Measurements from ENCODE around the gene PAX1.

Gene PAX1

GRCh38 chr20:21725892-21726291 is 20.4 kb downstream of the PAX1 start:
- Histone ChIP-seq H3K27me3 (ENCODE audit: control insufficient read depth in 3 of 3, insufficient read depth in 3 of 3, low read depth in 1 of 3, low read length in 3 of 3) (no peaks in the 10 kb centered on the region), H2AFZ (ENCODE audit: low read length) (no peak overlapping the region), H3K79me1 (ENCODE audit: low read depth, low read length) (no peaks in the 10 kb centered on the region), H2BK12ac (ENCODE audit: low read length) (no peak overlapping the region), H4K91ac (ENCODE audit: low read depth, low read length, poor library complexity) (no peak overlapping the region), H2BK120ac (ENCODE audit: low read depth, low read length) (no peak overlapping the region), H3K4me2 (ENCODE audit: insufficient read depth, low read length, poor library complexity, severe bottlenecking) (no peak overlapping the region), H3K4me1 (ENCODE audit: control insufficient read depth in 2 of 2, insufficient read depth in 1 of 2, low read depth in 1 of 2, low read length in 2 of 2) (no peaks in the 10 kb centered on the region), H2BK5ac (ENCODE audit: low read length) (no peak overlapping the region), H3K36me3 (replicated peaks in 1 of 2; ENCODE audit: control insufficient read depth in 2 of 2, insufficient read depth in 2 of 2, low read length in 2 of 2) (no peaks in the 10 kb centered on the region), H3K27ac (replicated peaks; ENCODE audit: low read length) (no peak overlapping the region), H2BK15ac (ENCODE audit: low read length) (no peak overlapping the region), H3K14ac (ENCODE audit: low read length) (no peak overlapping the region), H3K23ac (ENCODE audit: low read depth, low read length, poor library complexity) (no peak overlapping the region), H3K9ac (ENCODE audit: low read depth, low read length, poor library complexity) (no peak overlapping the region), H3K4ac (ENCODE audit: low read length) (no peak overlapping the region), H3K4me3 (ENCODE audit: low read length in 2 of 2) (no peak overlapping the region), H3K9me3 (replicated peaks in 1 of 2; ENCODE audit: control insufficient read depth in 2 of 2, insufficient read depth in 1 of 2, low read depth in 1 of 2, low read length in 2 of 2) (no peaks in the 10 kb centered on the region), H3K18ac (ENCODE audit: low read length) (no peak overlapping the region), H2AK5ac (ENCODE audit: low read depth, low read length) (no peak overlapping the region), H4K8ac (ENCODE audit: low read depth, low read length) (no peak overlapping the region)
- WGBS, 2 donors (ENCODE audit: extremely low coverage in 2 of 2, insufficient read length in 2 of 2, insufficient replicate concordance in 1 of 2), result no CpG with 5 or more reads among the region's 2 CpGs
- DNase-seq (ENCODE audit: low spot score), result no peak

GRCh38 chr20:21729316-21729715 is 23.9 kb downstream of the PAX1 start:
- Histone ChIP-seq H3K4ac (ENCODE audit: low read length) (no peak overlapping the region), H3K27ac (replicated peaks; ENCODE audit: low read length) (no peak overlapping the region), H3K9ac (ENCODE audit: low read depth, low read length, poor library complexity) (no peak overlapping the region), H2AK5ac (ENCODE audit: low read depth, low read length) (peak overlapping the region; percentile 49), H3K4me3 (ENCODE audit: low read length in 2 of 2) (no peak overlapping the region), H4K91ac (ENCODE audit: low read depth, low read length, poor library complexity) (no peak overlapping the region), H2BK15ac (ENCODE audit: low read length) (no peak overlapping the region), H2BK12ac (ENCODE audit: low read length) (no peak overlapping the region), H3K23ac (ENCODE audit: low read depth, low read length, poor library complexity) (no peak overlapping the region), H3K4me2 (ENCODE audit: insufficient read depth, low read length, poor library complexity, severe bottlenecking) (no peak overlapping the region), H3K27me3 (ENCODE audit: control insufficient read depth in 3 of 3, insufficient read depth in 3 of 3, low read depth in 1 of 3, low read length in 3 of 3) (no peaks in the 10 kb centered on the region), H3K4me1 (ENCODE audit: control insufficient read depth in 2 of 2, insufficient read depth in 1 of 2, low read depth in 1 of 2, low read length in 2 of 2) (no peaks in the 10 kb centered on the region), H2AFZ (ENCODE audit: low read length) (no peak overlapping the region), H2BK120ac (ENCODE audit: low read depth, low read length) (no peak overlapping the region), H3K36me3 (replicated peaks in 1 of 2; ENCODE audit: control insufficient read depth in 2 of 2, insufficient read depth in 2 of 2, low read length in 2 of 2) (no peaks in the 10 kb centered on the region), H2BK5ac (ENCODE audit: low read length) (no peak overlapping the region), H4K8ac (ENCODE audit: low read depth, low read length) (no peak overlapping the region), H3K14ac (ENCODE audit: low read length) (no peak overlapping the region), H3K79me1 (ENCODE audit: low read depth, low read length) (no peaks in the 10 kb centered on the region), H3K9me3 (replicated peaks in 1 of 2; ENCODE audit: control insufficient read depth in 2 of 2, insufficient read depth in 1 of 2, low read depth in 1 of 2, low read length in 2 of 2) (no peaks in the 10 kb centered on the region), H3K18ac (ENCODE audit: low read length) (peak overlapping the region; percentile 78)
- no peak for DNase-seq (ENCODE audit: low spot score)
- no CpG with 5 or more reads among the region's 15 CpGs for WGBS, 2 donors (ENCODE audit: extremely low coverage in 2 of 2, insufficient read length in 2 of 2, insufficient replicate concordance in 1 of 2)

GRCh38 chr20:21739161-21739560 is 33.7 kb downstream of the PAX1 start:
- no peak overlapping the region for H3K4ac ChIP-seq (ENCODE audit: low read length)
- H4K91ac ChIP-seq (ENCODE audit: low read depth, low read length, poor library complexity), result no peak overlapping the region
- H2AK5ac ChIP-seq (ENCODE audit: low read depth, low read length), result no peak overlapping the region
- no peak overlapping the region for H2AFZ ChIP-seq (ENCODE audit: low read length)
- H3K18ac ChIP-seq (ENCODE audit: low read length), result no peak overlapping the region
- H2BK15ac ChIP-seq (ENCODE audit: low read length), result no peak overlapping the region
- no peak overlapping the region for H3K4me3 ChIP-seq (ENCODE audit: low read length in 2 of 2)
- H3K9ac ChIP-seq (ENCODE audit: low read depth, low read length, poor library complexity), result no peak overlapping the region
- H3K27me3 ChIP-seq (ENCODE audit: control insufficient read depth in 3 of 3, insufficient read depth in 3 of 3, low read depth in 1 of 3, low read length in 3 of 3), result no peaks in the 10 kb centered on the region
- no peak overlapping the region for H3K27ac ChIP-seq (replicated peaks; ENCODE audit: low read length)
- H3K23ac ChIP-seq (ENCODE audit: low read depth, low read length, poor library complexity), result no peak overlapping the region
- H3K4me2 ChIP-seq (ENCODE audit: insufficient read depth, low read length, poor library complexity, severe bottlenecking), result no peak overlapping the region
- H2BK120ac ChIP-seq (ENCODE audit: low read depth, low read length), result no peak overlapping the region
- H3K4me1 ChIP-seq (ENCODE audit: control insufficient read depth in 2 of 2, insufficient read depth in 1 of 2, low read depth in 1 of 2, low read length in 2 of 2), result no peaks in the 10 kb centered on the region
- no peak for DNase-seq (ENCODE audit: low spot score)
- no peak overlapping the region for H2BK12ac ChIP-seq (ENCODE audit: low read length)
- H3K36me3 ChIP-seq (replicated peaks in 1 of 2; ENCODE audit: control insufficient read depth in 2 of 2, insufficient read depth in 2 of 2, low read length in 2 of 2), result no peaks in the 10 kb centered on the region
- no CpG with 5 or more reads among the region's 3 CpGs for WGBS, 2 donors (ENCODE audit: extremely low coverage in 2 of 2, insufficient read length in 2 of 2, insufficient replicate concordance in 1 of 2)
- H3K9me3 ChIP-seq (replicated peaks in 1 of 2; ENCODE audit: control insufficient read depth in 2 of 2, insufficient read depth in 1 of 2, low read depth in 1 of 2, low read length in 2 of 2), result no peaks in the 10 kb centered on the region
- H3K79me1 ChIP-seq (ENCODE audit: low read depth, low read length), result no peaks in the 10 kb centered on the region
- no peak overlapping the region for H4K8ac ChIP-seq (ENCODE audit: low read depth, low read length)
- H3K14ac ChIP-seq (ENCODE audit: low read length), result peak overlapping the region; percentile 3
- H2BK5ac ChIP-seq (ENCODE audit: low read length), result no peak overlapping the region

GRCh38 chr20:21739682-21740081 is 34.2 kb downstream of the PAX1 start:
- Histone ChIP-seq H3K4ac (ENCODE audit: low read length) (no peak overlapping the region), H3K9ac (ENCODE audit: low read depth, low read length, poor library complexity) (no peak overlapping the region), H3K4me3 (ENCODE audit: low read length in 2 of 2) (no peak overlapping the region), H3K18ac (ENCODE audit: low read length) (peak overlapping the region; percentile 2), H2BK15ac (ENCODE audit: low read length) (no peak overlapping the region), H4K8ac (ENCODE audit: low read depth, low read length) (no peak overlapping the region), H2BK12ac (ENCODE audit: low read length) (no peak overlapping the region), H2AFZ (ENCODE audit: low read length) (no peak overlapping the region), H4K91ac (ENCODE audit: low read depth, low read length, poor library complexity) (no peak overlapping the region), H3K27ac (replicated peaks; ENCODE audit: low read length) (no peak overlapping the region), H3K36me3 (replicated peaks in 1 of 2; ENCODE audit: control insufficient read depth in 2 of 2, insufficient read depth in 2 of 2, low read length in 2 of 2) (no peaks in the 10 kb centered on the region), H3K14ac (ENCODE audit: low read length) (no peak overlapping the region), H3K4me1 (ENCODE audit: control insufficient read depth in 2 of 2, insufficient read depth in 1 of 2, low read depth in 1 of 2, low read length in 2 of 2) (no peaks in the 10 kb centered on the region), H2AK5ac (ENCODE audit: low read depth, low read length) (no peak overlapping the region), H3K4me2 (ENCODE audit: insufficient read depth, low read length, poor library complexity, severe bottlenecking) (no peak overlapping the region), H3K79me1 (ENCODE audit: low read depth, low read length) (no peaks in the 10 kb centered on the region), H2BK5ac (ENCODE audit: low read length) (no peak overlapping the region), H2BK120ac (ENCODE audit: low read depth, low read length) (no peak overlapping the region), H3K23ac (ENCODE audit: low read depth, low read length, poor library complexity) (no peak overlapping the region), H3K27me3 (ENCODE audit: control insufficient read depth in 3 of 3, insufficient read depth in 3 of 3, low read depth in 1 of 3, low read length in 3 of 3) (no peaks in the 10 kb centered on the region), H3K9me3 (replicated peaks in 1 of 2; ENCODE audit: control insufficient read depth in 2 of 2, insufficient read depth in 1 of 2, low read depth in 1 of 2, low read length in 2 of 2) (no peaks in the 10 kb centered on the region)
- WGBS, 2 donors (ENCODE audit: extremely low coverage in 2 of 2, insufficient read length in 2 of 2, insufficient replicate concordance in 1 of 2), result no CpG with 5 or more reads among the region's 3 CpGs
- DNase-seq (ENCODE audit: low spot score), result no peak
